GM19455 (cell line): ENCODE data around the gene TERB1.
A peak's percentile ranks its signal among the peaks of the same experiment; 100 is the strongest.

Experiments used
- ATAC-seq: cut with Tn5 transposase; IDR thresholded peaks from one replicate; pipeline ENCODE4 v1.9.1; 2021; ENCODE audit not compliant: unreplicated experiment

The TERB1 gene

GRCh38 chr16:66801320-66802105, at the start of gene TERB1:
Gene TERB1, minus strand, starts transcription at chr16:66801584. Its CDS starts 4,786 bp downstream, at chr16:66796798.
- no peak for ATAC-seq

- no peak for ATAC-seq
Measured at GRCh38 chr16:66850115-66850815, 48.9 kb upstream of the TERB1 start.

GRCh38 chr16:66849549-66849948, 48.2 kb upstream of the TERB1 start:
- no peak for ATAC-seq

DNA sequence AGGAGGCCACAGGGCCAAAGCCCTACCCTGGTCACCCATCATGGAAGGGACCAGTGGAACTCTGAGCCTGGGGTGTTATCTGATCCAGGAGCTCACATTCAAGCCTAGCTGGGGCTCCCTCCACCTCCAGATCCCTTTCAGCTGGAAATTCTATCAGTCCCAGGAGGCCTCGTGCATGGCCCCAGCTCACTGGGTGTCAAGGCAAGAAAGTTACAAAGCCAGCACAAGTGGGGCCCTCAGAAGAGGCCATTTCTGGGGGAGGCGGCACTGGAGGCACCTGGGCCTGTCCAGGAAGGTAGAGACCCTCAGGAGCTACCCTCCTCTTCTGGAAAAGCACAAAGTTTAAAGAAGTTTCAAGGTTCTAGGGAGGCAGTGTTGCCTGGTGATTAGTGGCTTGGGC, 47.6 kb upstream of the TERB1 start:
- no peak for ATAC-seq

DNA sequence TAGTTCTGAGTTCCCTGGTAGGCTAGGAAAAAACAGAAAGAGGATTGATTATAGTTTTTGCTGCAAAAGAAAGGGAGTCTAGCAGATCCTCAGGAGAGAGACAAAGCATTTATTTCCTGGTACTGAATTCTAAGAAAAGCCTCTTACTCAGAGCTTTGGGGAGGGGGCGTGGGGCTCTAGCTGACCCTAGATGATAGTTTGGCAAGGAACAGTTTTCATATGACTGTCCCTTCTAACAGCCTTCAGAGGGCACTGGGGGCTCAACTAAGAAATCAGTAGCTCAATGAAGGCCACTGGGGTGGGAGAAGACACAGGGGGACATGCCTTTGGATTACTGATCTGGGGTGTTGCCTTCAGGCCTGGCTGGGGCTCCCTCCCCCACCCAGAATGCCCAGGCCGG, 46.8 kb upstream of the TERB1 start:
- ATAC-seq = no peak

DNA sequence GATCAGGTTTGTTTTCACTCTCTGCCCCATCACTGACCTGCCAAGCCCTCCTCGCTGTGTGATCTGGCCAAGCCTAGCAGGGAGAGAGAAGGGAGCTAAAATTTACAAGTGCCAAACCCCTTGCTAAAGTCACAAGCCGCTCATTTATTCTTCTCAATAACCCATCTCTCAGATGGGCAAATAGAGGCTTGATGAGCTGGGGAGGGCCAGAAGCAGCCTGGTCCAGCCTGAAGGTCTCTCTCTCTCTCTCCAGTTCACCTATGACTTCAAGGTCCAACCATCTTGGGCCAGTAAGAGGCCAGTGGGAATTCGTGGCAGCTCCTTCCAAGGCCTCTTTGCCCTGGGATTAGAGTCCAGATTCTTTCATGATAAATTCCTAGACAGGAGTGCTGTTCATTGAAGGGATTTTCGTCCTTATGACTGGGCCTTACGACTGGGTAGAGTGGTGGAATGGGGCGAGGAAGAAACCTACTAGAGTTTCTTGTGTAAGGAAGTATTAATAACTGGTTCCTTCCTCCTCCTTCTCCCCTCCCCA, 46.2 kb upstream of the TERB1 start:
- no peak for ATAC-seq

DNA sequence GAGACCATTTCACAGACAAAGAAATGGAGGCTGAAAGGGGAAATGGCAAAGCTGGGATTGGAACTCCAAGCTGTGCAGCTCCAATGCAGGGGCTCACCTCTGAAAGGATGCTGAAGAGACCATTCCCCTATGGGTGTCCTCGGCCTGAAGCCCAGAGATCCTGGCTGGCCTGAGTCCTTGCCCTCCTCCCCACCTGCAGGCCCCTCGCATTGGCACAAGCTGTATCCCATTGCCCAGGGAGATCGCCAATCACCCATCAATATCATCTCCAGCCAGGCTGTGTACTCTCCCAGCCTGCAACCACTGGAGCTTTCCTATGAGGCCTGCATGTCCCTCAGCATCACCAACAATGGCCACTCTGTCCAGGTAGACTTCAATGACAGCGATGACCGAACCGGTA, 45.4 kb upstream of the TERB1 start:
- ATAC-seq = no peak

DNA sequence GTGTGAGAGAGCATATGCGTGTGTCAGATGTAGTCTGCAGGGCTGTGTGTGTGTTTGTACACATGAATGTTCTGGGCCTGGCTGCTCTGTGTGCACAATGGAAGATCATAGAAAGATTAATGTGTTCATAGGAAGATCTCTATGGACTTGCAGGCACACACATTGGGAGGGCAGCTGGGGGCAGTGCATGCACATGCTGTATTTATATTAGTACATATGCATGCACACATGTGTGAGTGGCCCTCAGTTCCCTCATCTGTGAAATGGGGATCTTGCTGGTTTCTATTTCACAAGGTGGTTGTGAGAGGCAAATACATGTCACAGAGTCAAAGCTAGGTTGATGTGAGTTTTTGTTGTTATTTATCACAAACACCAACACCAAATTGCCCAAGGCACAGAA, 44.9 kb upstream of the TERB1 start:
- ATAC-seq = no peak

GRCh38 chr16:66845791-66846221, 44.4 kb upstream of the TERB1 start:
- no peak for ATAC-seq

DNA sequence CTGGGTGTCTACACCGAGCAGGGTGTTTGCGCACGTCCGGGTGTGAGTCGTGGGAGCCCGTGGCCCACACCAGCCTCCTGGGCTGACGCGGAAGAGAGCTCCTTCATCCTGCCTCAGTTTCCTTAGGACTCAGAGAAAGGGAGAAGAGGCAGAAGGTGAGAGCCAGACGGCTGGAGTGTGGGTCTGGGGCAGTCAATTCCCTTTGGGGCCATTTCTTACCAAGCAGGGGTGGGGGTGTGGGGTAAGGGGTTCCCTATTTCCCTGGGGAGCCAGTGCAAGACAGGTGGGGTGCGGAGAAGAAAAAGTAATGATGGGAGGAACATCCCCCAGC, 43.7 kb upstream of the TERB1 start:
- ATAC-seq = no peak

GRCh38 chr16:66844342-66845079, 43.1 kb upstream of the TERB1 start, which contains the start of gene CA7:
Gene CA7, plus strand, starts transcription at chr16:66844414. Its CDS starts 74 bp downstream, at chr16:66844488.
- no peak for ATAC-seq

GRCh38 chr16:66844009-66844341, 42.6 kb upstream of the TERB1 start:
- no peak for ATAC-seq

- ATAC-seq = no peak
Measured at GRCh38 chr16:66843191-66843590, 41.8 kb upstream of the TERB1 start.

DNA sequence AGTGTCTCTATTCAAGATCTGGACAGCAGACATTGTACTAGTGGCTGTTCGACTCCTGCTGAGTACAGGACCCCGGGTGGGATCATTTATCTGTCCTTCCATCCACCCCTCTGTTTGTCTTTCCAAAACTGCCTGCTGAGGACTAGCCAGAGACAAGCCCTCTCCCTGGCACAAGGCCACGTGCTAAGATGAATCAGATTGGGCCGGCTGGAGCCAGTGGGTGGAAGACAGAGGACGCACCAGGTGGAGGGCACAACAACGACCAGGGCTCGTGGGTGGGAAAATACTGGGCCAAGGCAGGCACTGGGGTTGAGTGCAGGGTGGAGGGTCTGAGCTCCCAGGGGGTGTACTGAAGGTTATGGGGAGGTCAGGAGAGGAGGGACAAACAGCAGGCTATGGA, 41.4 kb upstream of the TERB1 start:
- no peak for ATAC-seq

DNA sequence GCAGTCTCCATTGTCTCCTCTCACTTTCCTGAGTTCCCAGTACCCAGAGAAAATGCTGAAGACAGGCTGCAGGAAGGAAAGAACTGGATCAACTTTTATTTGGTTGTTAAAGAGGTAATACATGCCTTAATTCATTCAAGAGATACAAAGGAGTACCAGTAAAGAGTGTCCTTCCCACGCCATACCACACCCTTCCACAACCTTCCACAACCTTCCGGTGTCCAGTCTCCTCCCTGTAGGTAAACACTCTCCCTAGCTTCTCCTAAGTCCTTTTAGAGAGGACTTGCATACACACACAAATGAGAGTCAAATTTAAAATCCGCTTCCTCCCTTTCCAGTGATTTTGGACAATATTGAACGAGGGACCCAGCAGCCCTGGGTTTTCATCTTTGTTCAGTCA, 40.0 kb upstream of the TERB1 start:
- ATAC-seq = no peak

DNA sequence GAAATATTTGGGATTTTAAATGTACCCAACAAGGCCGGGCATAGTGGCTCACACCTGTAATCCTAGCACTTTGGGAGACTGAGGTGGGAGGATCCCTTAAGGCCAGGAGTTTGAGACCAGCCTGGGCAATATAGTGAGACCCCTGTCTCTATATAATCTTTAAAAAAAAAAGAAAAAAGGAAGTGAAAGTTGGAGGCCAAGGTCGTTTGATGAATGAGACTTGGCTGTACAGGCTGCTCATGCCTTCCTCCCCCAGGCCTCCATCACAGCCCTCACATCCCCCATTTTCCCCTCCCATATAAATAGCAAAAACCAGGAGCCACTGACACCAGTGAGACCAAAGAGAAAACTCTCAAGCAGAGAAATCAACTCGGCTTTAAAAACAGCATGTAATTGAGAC, 39.5 kb upstream of the TERB1 start:
- ATAC-seq = no peak

DNA sequence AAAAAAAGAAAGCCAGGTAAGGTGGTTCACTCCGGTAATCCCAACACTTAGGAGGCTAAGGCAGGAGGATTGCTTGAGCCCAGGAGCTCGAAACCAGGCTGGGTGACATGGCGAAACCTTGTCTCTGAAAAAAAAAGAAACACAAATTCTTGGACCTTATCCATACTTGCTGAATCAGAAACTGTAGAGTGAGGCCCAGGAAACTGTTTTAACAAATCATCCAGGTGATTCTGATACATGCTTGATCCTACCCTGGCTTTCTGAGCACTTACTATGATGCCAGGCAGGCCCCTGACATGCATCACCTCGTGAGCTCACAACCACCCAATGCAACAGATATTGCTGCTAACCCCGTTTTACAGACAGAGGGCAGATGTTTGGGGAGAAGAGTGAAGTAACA, 33.4 kb upstream of the TERB1 start:
- ATAC-seq = no peak

- ATAC-seq = no peak
Measured at GRCh38 chr16:66832661-66833305, 31.4 kb upstream of the TERB1 start.

DNA sequence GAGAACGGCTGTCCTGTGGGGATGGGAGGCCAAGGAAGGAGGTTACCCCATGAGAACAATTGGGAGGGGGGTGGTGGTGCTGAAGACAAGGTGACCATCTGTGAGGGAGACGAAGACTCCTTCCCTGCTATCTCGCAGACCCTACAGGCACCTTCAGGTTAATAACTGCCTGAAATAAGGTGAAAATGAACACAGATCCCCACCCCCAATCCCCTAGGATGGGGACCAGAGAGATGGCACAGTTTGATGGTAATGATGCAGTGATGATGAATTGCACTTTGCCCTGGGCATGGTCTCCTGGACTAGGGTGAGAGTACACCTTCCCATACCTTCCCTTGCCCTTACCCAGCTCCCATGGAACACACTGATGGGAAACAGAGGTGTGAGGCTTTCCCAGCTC, 30.8 kb upstream of the TERB1 start:
- ATAC-seq = no peak

DNA sequence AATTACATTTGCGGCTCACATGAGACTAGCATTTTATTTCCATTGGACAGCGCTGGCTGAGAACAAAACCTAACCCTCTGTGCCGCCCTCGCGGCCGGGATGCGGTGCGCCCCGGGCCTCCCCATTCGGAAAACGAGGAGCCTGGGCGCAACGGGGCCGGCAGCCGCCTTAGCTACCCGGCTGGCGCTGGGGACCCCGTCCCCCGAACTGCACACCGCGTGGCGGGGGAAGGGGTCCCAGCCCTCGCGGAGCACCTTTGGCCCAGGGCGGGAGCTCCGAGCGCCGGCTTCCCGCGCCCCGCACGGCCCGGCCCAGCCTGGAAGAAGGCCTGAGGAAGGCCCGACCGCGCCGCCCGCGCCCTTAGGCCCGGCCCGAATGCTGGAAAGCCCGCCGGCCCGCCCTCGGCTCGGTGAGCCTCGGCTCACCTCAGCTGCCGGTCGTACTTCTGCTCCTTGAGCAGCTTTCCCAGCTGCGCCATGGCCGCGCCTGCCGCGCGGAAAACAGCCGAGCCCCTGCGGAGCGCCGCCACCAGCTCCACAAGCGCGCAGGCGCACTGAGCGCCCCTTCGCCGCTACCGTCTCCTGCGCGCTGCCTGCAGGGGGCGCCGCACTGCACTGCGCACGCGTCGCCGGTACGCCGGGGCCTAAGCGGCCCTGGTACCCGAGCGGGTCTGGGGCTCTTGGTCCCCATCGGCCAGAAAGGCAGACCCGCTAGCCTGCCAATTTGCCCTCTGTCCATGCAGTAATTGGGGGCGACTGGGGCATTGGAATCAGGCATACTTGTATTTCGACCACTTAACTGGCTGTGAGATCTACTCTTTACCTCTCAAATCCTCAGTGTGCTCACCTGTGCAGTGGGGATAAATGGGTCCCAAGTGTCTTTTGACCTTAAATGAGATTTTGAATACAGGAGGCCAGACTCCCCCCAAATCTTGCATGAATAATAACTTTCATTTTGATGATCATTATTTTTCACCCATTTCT, 29.3 kb upstream of the TERB1 start, which contains the start of gene NAE1:
Gene NAE1 (minus strand): TSS at position 555 of the 983 bp plus-strand sequence. CDS start 77 bp downstream, at position 478.
- ATAC-seq = peak; percentile 93
